ENCODE measurements around the gene PPP6R2.

- TF ChIP-seq, protein P1, sequence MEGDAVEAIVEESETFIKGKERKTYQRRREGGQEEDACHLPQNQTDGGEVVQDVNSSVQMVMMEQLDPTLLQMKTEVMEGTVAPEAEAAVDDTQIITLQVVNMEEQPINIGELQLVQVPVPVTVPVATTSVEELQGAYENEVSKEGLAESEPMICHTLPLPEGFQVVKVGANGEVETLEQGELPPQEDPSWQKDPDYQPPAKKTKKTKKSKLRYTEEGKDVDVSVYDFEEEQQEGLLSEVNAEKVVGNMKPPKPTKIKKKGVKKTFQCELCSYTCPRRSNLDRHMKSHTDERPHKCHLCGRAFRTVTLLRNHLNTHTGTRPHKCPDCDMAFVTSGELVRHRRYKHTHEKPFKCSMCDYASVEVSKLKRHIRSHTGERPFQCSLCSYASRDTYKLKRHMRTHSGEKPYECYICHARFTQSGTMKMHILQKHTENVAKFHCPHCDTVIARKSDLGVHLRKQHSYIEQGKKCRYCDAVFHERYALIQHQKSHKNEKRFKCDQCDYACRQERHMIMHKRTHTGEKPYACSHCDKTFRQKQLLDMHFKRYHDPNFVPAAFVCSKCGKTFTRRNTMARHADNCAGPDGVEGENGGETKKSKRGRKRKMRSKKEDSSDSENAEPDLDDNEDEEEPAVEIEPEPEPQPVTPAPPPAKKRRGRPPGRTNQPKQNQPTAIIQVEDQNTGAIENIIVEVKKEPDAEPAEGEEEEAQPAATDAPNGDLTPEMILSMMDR (IDR thresholded peaks at IDR 0.05; ENCODE audit: low read length): no peak
- no peak for TF ChIP-seq EZH2 (IDR thresholded peaks at IDR 0.05; ENCODE audit: borderline replicate concordance, low read length)
Measured at GRCh38 chr22:50327711-50328019, 15.5 kb upstream of the PPP6R2 start.

Data from OCI-LY1 (cell line).